GM12878 (cell line): Measurements from ENCODE around the gene MICAL3. TPM values are rescaled to one million over a fixed set of nuclear protein-coding genes. Genes with fewer than 3 reads are reported as not detected.

Source experiments
- ATAC-seq: fragments of 200-7000 bp; cut with Tn5 transposase; 3 replicates; pipeline ENCODE4 v1.9.1; 2020; ENCODE audit warnings: mild to moderate bottlenecking, moderate library complexity
- BruUV-seq: library from RNA; stranded (reverse); fragments of 400-500 nt; replicated peaks from 2 replicates; lab custom pipeline; 2021; lab: Mats Ljungman, UMichigan
- CTCF ChIA-PET: fragments of 300-600 bp; sonication (Branson Sonifier 250); formaldehyde crosslinking; extraction: SDS; loops from one replicate; lab custom pipeline; 2021; ENCODE audit warnings: inconsistent platforms; lab: Yijun Ruan, JAX
- POLR2A ChIA-PET: fragments of 350-600 bp; formaldehyde crosslinking; extraction: SDS; loops from one replicate; lab custom pipeline; 2021; ENCODE audit warnings: inconsistent platforms; lab: Charles Lee
- RAD21 ChIA-PET: fragments of 300-600 bp; sonication (Branson Sonifier 250); formaldehyde crosslinking; loops from one replicate; lab custom pipeline; 2023; ENCODE audit warnings: antibody characterized with exemption; ENCODE audit not compliant: unreplicated experiment; lab: Charles Lee
- SMC1A ChIA-PET: fragments of 300-600 bp; sonication (Branson Sonifier 250); formaldehyde crosslinking; loops from one replicate; lab custom pipeline; 2023; ENCODE audit not compliant: unreplicated experiment, uncharacterized antibody; lab: Charles Lee
- DNase-seq: peaks from one replicate; pipeline ENCODE4 v3.0.0-alpha.2; 2011; ENCODE audit warnings: low read depth, low spot score
- FAIRE-seq: peaks from 3 replicates; lab custom pipeline; 2011; peaks lifted over from hg19 to GRCh38; lab: Jason Lieb, UNC
- H2AFZ ChIP-seq: 2 replicates; pipeline ENCODE4 v1.6.0; 2011; ENCODE audit warnings: low read depth, low read length, control low read depth; ENCODE audit not compliant: control insufficient read depth
- H3K27ac ChIP-seq: 2 replicates; pipeline ENCODE4 v1.5.1; 2011; ENCODE audit warnings: control low read depth; ENCODE audit not compliant: control insufficient read depth, insufficient read depth
- H3K27me3 ChIP-seq, 2 experiments: replicated peaks in 1 of 2; 2 replicates each; pipeline versions ENCODE4 v1.6.0 to v1.6.1; 2011; ENCODE audit warnings: low read length in 1 of 2; ENCODE audit not compliant: control insufficient read depth in 2 of 2, insufficient read depth in 2 of 2
- H3K36me3 ChIP-seq, 2 experiments: 2 replicates each; pipeline ENCODE4 v1.5.1; 2011; ENCODE audit warnings: low read length in 1 of 2; ENCODE audit not compliant: control insufficient read depth in 2 of 2, insufficient read depth in 2 of 2
- H3K4me1 ChIP-seq: 2 replicates; pipeline ENCODE4 v1.6.1; 2011; ENCODE audit warnings: mild to moderate bottlenecking, low read length, moderate library complexity, mixed read lengths; ENCODE audit not compliant: control insufficient read depth, insufficient read depth
- H3K4me2 ChIP-seq: 2 replicates; pipeline ENCODE4 v1.6.0; 2011; ENCODE audit warnings: control low read depth; ENCODE audit not compliant: control insufficient read depth, insufficient read depth
- H3K4me3 ChIP-seq: fragments of 200-600 bp; sonication (generic); 2 replicates; pipeline ENCODE4 v1.5.1; 2016
- H3K79me2 ChIP-seq: 2 replicates; pipeline ENCODE4 v1.6.0; 2011; ENCODE audit warnings: low read length; ENCODE audit not compliant: control insufficient read depth, insufficient read depth
- H3K9ac ChIP-seq: 2 replicates; pipeline ENCODE4 v1.8.0; 2011; ENCODE audit warnings: low read length, control low read depth, mixed read lengths; ENCODE audit not compliant: control insufficient read depth, insufficient read depth
- H3K9me3 ChIP-seq: replicated peaks from 3 replicates; pipeline ENCODE4 v1.5.1; 2011; ENCODE audit warnings: mild to moderate bottlenecking, low read length; ENCODE audit not compliant: control insufficient read depth, insufficient read depth
- H4K20me1 ChIP-seq: 2 replicates; pipeline ENCODE4 v1.6.0; 2011; ENCODE audit not compliant: control insufficient read depth, insufficient read depth
- ASH2L ChIP-seq: fragments of 300-600, 200-600 bp; sonication (generic); IDR thresholded peaks from 2 replicates; pipeline ENCODE4 v1.6.1; 2017; ENCODE audit warnings: low read depth, mild to moderate bottlenecking, borderline replicate concordance
- BHLHE40 ChIP-seq, 2 experiments: fragments of 450-650 bp in 1 of 2; IDR thresholded peaks; 2 replicates each; pipeline ENCODE4 v1.6.1; 2011 to 2017; ENCODE audit warnings: low read depth in 2 of 2, borderline replicate concordance in 1 of 2, improper control_type of control experiment in 1 of 2, low read length in 1 of 2, mild to moderate bottlenecking in 1 of 2
- CEBPB ChIP-seq, 2 experiments: fragments of 150-350 bp in 1 of 2; IDR thresholded peaks; 2 replicates each; pipeline ENCODE4 v1.6.1; 2012 to 2014; ENCODE audit warnings: low read depth in 2 of 2, low read length in 2 of 2, borderline replicate concordance in 1 of 2, inconsistent platforms in 1 of 2
- CREB1 ChIP-seq: IDR thresholded peaks from 2 replicates; pipeline ENCODE4 v1.6.1; 2012; ENCODE audit warnings: low read depth, mild to moderate bottlenecking, inconsistent platforms
- ELK1 ChIP-seq: IDR thresholded peaks from 2 replicates; pipeline ENCODE4 v1.6.1; 2012; ENCODE audit warnings: low read depth, low read length, improper control_type of control experiment
- EP300 ChIP-seq, 2 experiments: fragments of 150-350 bp in 1 of 2; IDR thresholded peaks; 2 replicates each; pipeline ENCODE4 v1.6.1; 2011 to 2012; ENCODE audit warnings: low read depth in 2 of 2, low read length in 2 of 2, borderline replicate concordance in 1 of 2, improper control_type of control experiment in 1 of 2, inconsistent platforms in 1 of 2; ENCODE audit not compliant: control insufficient read depth in 1 of 2
- HCFC1 ChIP-seq: fragments of 150-350 bp; IDR thresholded peaks from 2 replicates; pipeline ENCODE4 v1.6.1; 2014; ENCODE audit warnings: low read length
- HDAC6 ChIP-seq: fragments of 200-600 bp; sonication (generic); IDR thresholded peaks from one replicate; pipeline ENCODE4 v1.8.0; 2017; ENCODE audit warnings: antibody characterized with exemption; ENCODE audit not compliant: unreplicated experiment
- MAX ChIP-seq: IDR thresholded peaks from 2 replicates; pipeline ENCODE4 v1.6.1; 2012; ENCODE audit warnings: low read depth, low read length, improper control_type of control experiment
- MTA2 ChIP-seq: fragments of 450-650 bp; IDR thresholded peaks from 2 replicates; pipeline ENCODE4 v1.6.1; 2016; ENCODE audit warnings: low read depth, mild to moderate bottlenecking, moderate library complexity
- MXI1 ChIP-seq: fragments of 150-350 bp; IDR thresholded peaks from 2 replicates; pipeline ENCODE4 v1.6.1; 2011; ENCODE audit warnings: low read depth, mild to moderate bottlenecking, inconsistent platforms, low read length, improper control_type of control experiment
- NR2C2 ChIP-seq: IDR thresholded peaks from 2 replicates; pipeline ENCODE4 v1.6.1; 2011; ENCODE audit warnings: borderline replicate concordance, low read depth; ENCODE audit not compliant: control insufficient read depth, insufficient read length
- PAX5 ChIP-seq: IDR thresholded peaks from 2 replicates; pipeline ENCODE4 v1.6.1; 2011; ENCODE audit warnings: low read depth, low read length, borderline replicate concordance
- RAD21 ChIP-seq: IDR thresholded peaks from 2 replicates; pipeline ENCODE4 v1.6.1; 2011; ENCODE audit warnings: mild to moderate bottlenecking, low read depth, low read length, moderate library complexity; ENCODE audit not compliant: insufficient read depth
- RCOR1 ChIP-seq: conservative IDR thresholded peaks from 2 replicates; pipeline ENCODE4 v1.6.1; 2012; ENCODE audit warnings: low read depth, low read length, improper control_type of control experiment
- SPI1 ChIP-seq: IDR thresholded peaks from 2 replicates; pipeline ENCODE4 v1.6.1; 2011; ENCODE audit warnings: low read depth, mild to moderate bottlenecking, low read length, moderate library complexity, borderline replicate concordance; ENCODE audit not compliant: insufficient read depth
- ZNF622 ChIP-seq: fragments of 450-650 bp; IDR thresholded peaks from 2 replicates; pipeline ENCODE4 v1.6.1; 2017; ENCODE audit warnings: mild to moderate bottlenecking, inconsistent platforms
- WGBS: methylation state at CpG from one replicate; pipeline ENCODE4 v1.1.6; 2016; ENCODE audit warnings: low lambda C conversion rate; ENCODE audit not compliant: insufficient replicate concordance, insufficient coverage; ENCODE audit errors: missing lambda C conversion rate; 5-methylcytosine and 5-hydroxymethylcytosine counted together
- in situ Hi-C: fragments of 300-500 bp; cut with MboI; formaldehyde crosslinking; loops from 9 replicates; pipeline ENCODE4 v1.14.3; 2018; ENCODE audit warnings: mixed read lengths
- intact Hi-C: fragments of 100-400 bp; cut with micrococcal nuclease; formaldehyde crosslinking; loops from one replicate; pipeline ENCODE4 v1.14.2; 2022; ENCODE audit not compliant: unreplicated experiment
- polyA plus RNA-seq, 11 experiments: library from polyadenylated mRNA; depleted of rRNA in 4 of 11; unstranded in 6 of 11; stranded (reverse) in 5 of 11; fragments of >200 nt; fragmentation: Nextera tagmentation in 4 of 11; fragmentation: Illumina TruSeq in 1 of 11; extraction: Ambion mirVana in 4 of 11; extraction: Trizol in 1 of 11; gene quantifications; 1 replicate in 1 of 11; 2 replicates in 10 of 11; pipeline versions ENCODE4 v1.2.1 to v1.2.3, GENCODE V29; 2011 to 2016; ENCODE audit warnings: inconsistent platforms in 2 of 11, missing spikeins in 2 of 11, low read depth in 1 of 11
- total RNA-seq, 4 experiments: library from RNA; depleted of rRNA in 3 of 4; stranded (reverse); fragments of >200 nt in 3 of 4; fragmentation: Illumina TruSeq in 1 of 4; extraction: Trizol in 1 of 4; gene quantifications; 2 replicates each; pipeline versions ENCODE4 v1.2.1 to v1.2.3, GENCODE V29; 2013 to 2021

The MICAL3 gene
- total and polyA plus RNA-seq, 10 of the 15 experiments (the other 5 are each of a cell fraction or from before 2014, with no cell fraction given): 2.6 to 92.2 (median 24.0) TPM

- Histone ChIP-seq H3K27me3 (no peaks in the 10 kb centered on the region), H3K4me2 (no peak overlapping the region), H3K4me3 (no peak overlapping the region), H2AFZ (no peak overlapping the region), H3K27ac (no peak overlapping the region), H3K4me1 (no peaks in the 10 kb centered on the region; the same call in 1 of the 2 replicates), H3K36me3 (peaks cover 4 to 6% of the 10 kb centered on the region in 2 experiments; a peak in 3 of 4 replicates), H3K9me3 (no peaks in the 10 kb centered on the region), H3K79me2 (no peaks in the 10 kb centered on the region)
- in situ Hi-C loops: no loop called here
- RAD21 ChIA-PET: interaction anchor here (1.0 kb wide), 1 partner anchor 67 kb away, joined by 4 read pairs; no protein-coding TSS in a partner anchor
- no TSS peak for BruUV-seq
- CTCF ChIA-PET: interaction anchor here (1.2 kb wide), 1 partner anchor 111 kb away, joined by 3 read pairs; no protein-coding TSS in a partner anchor
- POLR2A ChIA-PET: no interaction called here
- no peak for FAIRE-seq
- no peak for DNase-seq
- no peak for TF ChIP-seq MXI1
- TF ChIP-seq HDAC6: no peak
- TF ChIP-seq PAX5: no peak
- no peak for TF ChIP-seq CREB1
- TF ChIP-seq ZNF622: no peak
- TF ChIP-seq CEBPB (IDR thresholded peaks at IDR 0.05; ENCODE audit: borderline replicate concordance in 1 of 2, low read depth in 2 of 2, low read length in 2 of 2): no peak
- no peak for TF ChIP-seq EP300 (IDR thresholded peaks at IDR 0.05; ENCODE audit: borderline replicate concordance in 1 of 2, control insufficient read depth in 1 of 2, low read depth in 2 of 2, low read length in 2 of 2)
- TF ChIP-seq RCOR1: no peak
- TF ChIP-seq ASH2L: no peak
- TF ChIP-seq BHLHE40 (IDR thresholded peaks at IDR 0.05; ENCODE audit: borderline replicate concordance in 1 of 2, low read depth in 2 of 2, low read length in 1 of 2): no peak
- no peak for TF ChIP-seq ELK1
- TF ChIP-seq SPI1: no peak
- TF ChIP-seq NR2C2: no peak
- TF ChIP-seq HCFC1: no peak
- TF ChIP-seq MAX: no peak
- TF ChIP-seq RAD21: no peak
- no peak for TF ChIP-seq MTA2
- TF ChIP-seq, all 136 proteins: peak for 0
- no peak for ATAC-seq
- Histone ChIP-seq H3K9ac (no peak overlapping the region), H4K20me1 (no peaks in the 10 kb centered on the region; the same call in 1 of the 2 replicates)
- SMC1A ChIA-PET: no interaction called here
- intact Hi-C loops: no loop called here
- 69% methylated on average over 6 of the region's 6 CpGs for WGBS
Measured at GRCh38 chr22:17853073-17853472, 171.3 kb downstream of the MICAL3 start.
